H9 (cell line): ENCODE data around the gene PPFIA2. TPM values are rescaled to one million over a fixed set of nuclear protein-coding genes. Genes with fewer than 3 reads are reported as not detected.
A peak's percentile ranks its signal among the peaks of the same experiment; 100 is the strongest.

Experiments
- DNase-seq: peaks from one replicate; pipeline ENCODE4 v3.0.0-alpha.2; 2017
- H2AFZ ChIP-seq: one replicate; pipeline ENCODE4 v1.6.1; 2013; ENCODE audit warnings: mild to moderate bottlenecking, low read length, control low read depth, moderate library complexity
- H2AK5ac ChIP-seq: 2 replicates; pipeline ENCODE4 v1.6.1; 2013; ENCODE audit warnings: low read length, control low read depth, mixed read lengths; ENCODE audit not compliant: insufficient read length
- H2BK120ac ChIP-seq: one replicate; pipeline ENCODE4 v1.6.1; 2013; ENCODE audit warnings: low read depth, mild to moderate bottlenecking, low read length, control low read depth, inconsistent platforms; ENCODE audit not compliant: poor library complexity, severe bottlenecking
- H2BK12ac ChIP-seq: 2 replicates; pipeline ENCODE4 v1.6.1; 2013; ENCODE audit warnings: low read length, control low read depth, mixed read lengths, low read depth; ENCODE audit not compliant: insufficient read length
- H2BK15ac ChIP-seq: 2 replicates; pipeline ENCODE4 v1.6.1; 2013; ENCODE audit warnings: low read depth, low read length, control low read depth
- H2BK20ac ChIP-seq: one replicate; pipeline ENCODE4 v1.6.1; 2013; ENCODE audit warnings: low read depth, mild to moderate bottlenecking, low read length, control low read depth, inconsistent platforms; ENCODE audit not compliant: poor library complexity, severe bottlenecking
- H2BK5ac ChIP-seq: 2 replicates; pipeline ENCODE4 v1.6.1; 2013; ENCODE audit warnings: low read length, control low read depth, mixed read lengths; ENCODE audit not compliant: insufficient read length
- H3K14ac ChIP-seq: 2 replicates; pipeline ENCODE4 v1.6.1; 2013; ENCODE audit warnings: low read length, control low read depth; ENCODE audit not compliant: insufficient read depth
- H3K18ac ChIP-seq: 2 replicates; pipeline ENCODE4 v1.6.1; 2013; ENCODE audit warnings: low read depth, mild to moderate bottlenecking, mixed read lengths, low read length, control low read depth; ENCODE audit not compliant: insufficient read length
- H3K23ac ChIP-seq: 2 replicates; pipeline ENCODE4 v1.6.1; 2013; ENCODE audit warnings: low read length, control low read depth, mixed read lengths, low read depth; ENCODE audit not compliant: insufficient read length
- H3K23me2 ChIP-seq: 2 replicates; pipeline ENCODE4 v1.6.1; 2013; ENCODE audit warnings: low read depth, mild to moderate bottlenecking, mixed read lengths, low read length, control low read depth; ENCODE audit not compliant: insufficient read length, poor library complexity, severe bottlenecking
- H3K27ac ChIP-seq: 2 replicates; pipeline ENCODE4 v1.5.1; 2013; ENCODE audit warnings: low read length, control low read depth, mixed read lengths, low read depth; ENCODE audit not compliant: insufficient read length
- H3K27me3 ChIP-seq: 2 replicates; pipeline ENCODE4 v1.6.1; 2013; ENCODE audit warnings: low read length, control low read depth, inconsistent platforms; ENCODE audit not compliant: insufficient read depth
- H3K4ac ChIP-seq: 2 replicates; pipeline ENCODE4 v1.6.1; 2013; ENCODE audit warnings: low read depth, mild to moderate bottlenecking, control low read depth, inconsistent platforms, low read length, moderate library complexity
- H3K4me1 ChIP-seq: 2 replicates; pipeline ENCODE4 v1.6.1; 2013; ENCODE audit warnings: low read length, control low read depth, inconsistent platforms; ENCODE audit not compliant: insufficient read depth
- H3K4me2 ChIP-seq: 2 replicates; pipeline ENCODE4 v1.6.1; 2013; ENCODE audit warnings: low read length, control low read depth, mixed read lengths; ENCODE audit not compliant: insufficient read length, insufficient read depth
- H3K56ac ChIP-seq: 2 replicates; pipeline ENCODE4 v1.6.1; 2013; ENCODE audit warnings: low read depth, mild to moderate bottlenecking, mixed read lengths, low read length, control low read depth; ENCODE audit not compliant: insufficient read length
- H3K79me1 ChIP-seq: 2 replicates; pipeline ENCODE4 v1.6.1; 2013; ENCODE audit warnings: low read depth, mild to moderate bottlenecking, moderate library complexity, low read length, control low read depth, inconsistent platforms; ENCODE audit not compliant: insufficient read depth, poor library complexity, severe bottlenecking
- H3K79me2 ChIP-seq: 2 replicates; pipeline ENCODE4 v1.6.1; 2013; ENCODE audit warnings: low read length, control low read depth, inconsistent platforms; ENCODE audit not compliant: insufficient read depth
- H3K9ac ChIP-seq: 2 replicates; pipeline ENCODE4 v1.6.1; 2013; ENCODE audit warnings: low read length, control low read depth, mixed read lengths; ENCODE audit not compliant: insufficient read length; ENCODE audit errors: extremely low read depth
- H3K9me3 ChIP-seq: one replicate; pipeline ENCODE4 v1.6.1; 2013; ENCODE audit warnings: low read depth, low read length, inconsistent platforms; ENCODE audit not compliant: control insufficient read depth
- H3T11ph ChIP-seq: one replicate; pipeline ENCODE4 v1.6.1; 2013; ENCODE audit warnings: mild to moderate bottlenecking, low read length, control low read depth, inconsistent platforms
- H4K20me1 ChIP-seq: one replicate; pipeline ENCODE4 v1.6.1; 2013; ENCODE audit not compliant: control insufficient read depth, insufficient read length, insufficient read depth
- H4K5ac ChIP-seq: 2 replicates; pipeline ENCODE4 v1.6.1; 2013; ENCODE audit warnings: low read depth, mild to moderate bottlenecking, mixed read lengths, low read length, control low read depth; ENCODE audit not compliant: insufficient read length
- H4K8ac ChIP-seq: replicated peaks from 2 replicates; pipeline ENCODE4 v1.6.1; 2013; ENCODE audit warnings: low read length, control low read depth, mixed read lengths, low read depth; ENCODE audit not compliant: insufficient read length
- H4K91ac ChIP-seq: 2 replicates; pipeline ENCODE4 v1.6.1; 2013; ENCODE audit warnings: low read depth, mild to moderate bottlenecking, moderate library complexity, mixed read lengths, low read length, control low read depth; ENCODE audit not compliant: insufficient read length
- H3K27ac Mint-ChIP-seq, 3 experiments: 2 replicates in 2 of 3; 3 replicates in 1 of 3; pipeline ENCODE4 v1.8.0; 2020 to 2021; ENCODE audit warnings: mixed read lengths in 3 of 3, mild to moderate bottlenecking in 1 of 3, moderate library complexity in 1 of 3
- H3K27me3 Mint-ChIP-seq: 2 replicates; pipeline ENCODE4 v1.8.0; 2021; ENCODE audit warnings: low read depth, mild to moderate bottlenecking, moderate library complexity, mixed read lengths
- H3K36me3 Mint-ChIP-seq, 3 experiments: 2 replicates in 2 of 3; 3 replicates in 1 of 3; pipeline ENCODE4 v1.8.0; 2020 to 2021; ENCODE audit warnings: low read depth in 3 of 3, mixed read lengths in 3 of 3; ENCODE audit not compliant: insufficient read depth in 1 of 3
- H3K4me1 Mint-ChIP-seq, 2 experiments: 2 replicates each; pipeline ENCODE4 v1.8.0; 2020; ENCODE audit warnings: mixed read lengths in 2 of 2
- H3K4me3 Mint-ChIP-seq, 2 experiments: 2 replicates in 1 of 2; 3 replicates in 1 of 2; pipeline ENCODE4 v1.8.0; 2020 to 2021; ENCODE audit warnings: mild to moderate bottlenecking in 2 of 2, mixed read lengths in 2 of 2, moderate library complexity in 1 of 2
- H3K9me3 Mint-ChIP-seq, 2 experiments: 2 replicates in 1 of 2; 3 replicates in 1 of 2; pipeline ENCODE4 v1.8.0; 2020; ENCODE audit warnings: mild to moderate bottlenecking in 2 of 2, mixed read lengths in 2 of 2, moderate library complexity in 1 of 2
- WGBS: extraction: QIAGEN DNeasy Blood & Tissue Kit; methylation state at CpG from one replicate; pipeline ENCODE4 v1.1.7; 2013; ENCODE audit warnings: missing lambda C conversion rate, low lambda C conversion rate, mixed read lengths; ENCODE audit not compliant: insufficient read length; ENCODE audit errors: extremely low coverage; 5-methylcytosine and 5-hydroxymethylcytosine counted together
- total RNA-seq: library from RNA; stranded (reverse); gene quantifications from 2 replicates; pipeline ENCODE4 v1.2.1, GENCODE V29; 2021
- TF ChIP-seq, protein P1 (sequence below): fragments of 200-600 bp; sonication (generic); conservative IDR thresholded peaks from 3 replicates; pipeline ENCODE4 v1.8.0; 2021; ENCODE audit warnings: antibody characterized with exemption, mild to moderate bottlenecking

Gene PPFIA2
- total RNA-seq, 1 experiment from 2014 or later: 1.3 TPM

DNA sequence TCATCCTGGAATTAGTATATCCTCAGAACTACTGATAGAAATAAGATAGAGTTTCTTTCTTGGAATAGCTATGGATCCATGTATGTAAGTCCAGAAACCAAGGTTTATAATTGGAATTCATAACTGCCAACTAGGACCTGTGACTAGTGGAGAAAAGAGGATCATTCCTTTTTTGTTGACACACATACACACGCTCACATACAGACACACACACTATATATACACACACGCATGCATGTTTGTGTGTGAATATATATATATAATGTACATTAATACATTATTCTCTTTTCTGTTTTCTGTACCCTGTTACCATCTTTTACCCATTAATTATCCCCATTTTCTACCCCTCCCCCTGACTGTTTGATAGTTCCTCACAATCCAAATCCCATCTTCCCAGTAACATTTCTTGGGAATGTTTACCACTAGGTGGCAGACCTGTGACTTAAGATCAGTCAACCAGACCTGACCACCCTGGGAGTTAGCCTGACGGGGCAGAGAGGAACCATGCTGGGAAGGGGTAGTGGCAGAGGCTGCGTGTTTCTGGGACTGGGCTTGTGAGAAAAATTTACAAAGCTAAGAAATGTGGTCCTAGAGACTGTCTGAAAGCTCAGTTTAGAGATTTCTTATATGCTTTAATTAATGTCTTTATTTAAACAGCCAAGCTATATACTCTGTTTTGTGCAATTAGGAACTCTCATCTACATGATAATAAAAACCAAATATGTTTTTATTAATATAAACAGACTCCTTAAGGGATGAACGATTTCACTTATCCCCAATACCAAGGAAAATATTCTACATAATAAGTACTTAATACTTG, 308.0 kb downstream of the PPFIA2 start:
- Histone ChIP-seq H3K27ac (no peak overlapping the region), H2BK5ac (no peak overlapping the region)

More for the DNA sequence above, 308.0 kb downstream of the PPFIA2 start:
- peak; percentile 77 for DNase-seq
- Histone ChIP-seq H2BK120ac (no peak overlapping the region), H3K4ac (no peak overlapping the region), H2BK15ac (no peak overlapping the region), H3K9me3 (no peaks in the 10 kb centered on the region), H3K9ac (no peak overlapping the region), H3T11ph (no peak overlapping the region), H3K79me1 (no peaks in the 10 kb centered on the region), H3K23ac (no peak overlapping the region), H2BK20ac (no peak overlapping the region), H4K91ac (no peak overlapping the region), H3K27me3 (no peaks in the 10 kb centered on the region), H2AK5ac (no peak overlapping the region), H3K4me2 (no peak overlapping the region), H2BK12ac (no peak overlapping the region), H3K4me1 (no peaks in the 10 kb centered on the region), H4K5ac (no peak overlapping the region), H4K20me1 (no peaks in the 10 kb centered on the region), H2AFZ (no peak overlapping the region), H3K56ac (no peak overlapping the region), H3K79me2 (no peaks in the 10 kb centered on the region), H3K18ac (no peak overlapping the region), H3K23me2 (no peaks in the 10 kb centered on the region), H3K14ac (no peak overlapping the region), H4K8ac (no peak overlapping the region)
- Mint-ChIP-seq H3K27me3 (no peaks in the 10 kb centered on the region), H3K4me3 (no peak overlapping the region), H3K36me3 (no peaks in the 10 kb centered on the region), H3K9me3 (0 out of 5 replicates have a peak, but pooled peaks cover 0 to 4% of the 10 kb centered on the region in 2 experiments), H3K27ac (no peak overlapping the region), H3K4me1 (peaks cover 0 to 4% of the 10 kb centered on the region in 2 experiments; a peak in 2 of 4 replicates)
- WGBS: no CpG with 5 or more reads among the region's 5 CpGs
- TF ChIP-seq, protein P1, sequence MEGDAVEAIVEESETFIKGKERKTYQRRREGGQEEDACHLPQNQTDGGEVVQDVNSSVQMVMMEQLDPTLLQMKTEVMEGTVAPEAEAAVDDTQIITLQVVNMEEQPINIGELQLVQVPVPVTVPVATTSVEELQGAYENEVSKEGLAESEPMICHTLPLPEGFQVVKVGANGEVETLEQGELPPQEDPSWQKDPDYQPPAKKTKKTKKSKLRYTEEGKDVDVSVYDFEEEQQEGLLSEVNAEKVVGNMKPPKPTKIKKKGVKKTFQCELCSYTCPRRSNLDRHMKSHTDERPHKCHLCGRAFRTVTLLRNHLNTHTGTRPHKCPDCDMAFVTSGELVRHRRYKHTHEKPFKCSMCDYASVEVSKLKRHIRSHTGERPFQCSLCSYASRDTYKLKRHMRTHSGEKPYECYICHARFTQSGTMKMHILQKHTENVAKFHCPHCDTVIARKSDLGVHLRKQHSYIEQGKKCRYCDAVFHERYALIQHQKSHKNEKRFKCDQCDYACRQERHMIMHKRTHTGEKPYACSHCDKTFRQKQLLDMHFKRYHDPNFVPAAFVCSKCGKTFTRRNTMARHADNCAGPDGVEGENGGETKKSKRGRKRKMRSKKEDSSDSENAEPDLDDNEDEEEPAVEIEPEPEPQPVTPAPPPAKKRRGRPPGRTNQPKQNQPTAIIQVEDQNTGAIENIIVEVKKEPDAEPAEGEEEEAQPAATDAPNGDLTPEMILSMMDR: peak; percentile 79
